HUES64 (cell line): Measurements from ENCODE around the gene IL17A.
"Not testable (repeated sequence)": the region's sequence is repeated elsewhere in the genome, so short reads cannot be mapped to it uniquely, and the experiment has no call there.

Experiments
- H3K27ac ChIP-seq: 2 replicates; pipeline ENCODE4 v1.7.0; 2013; ENCODE audit warnings: low read depth, low read length, inconsistent platforms
- H3K27me3 ChIP-seq: 2 replicates; pipeline ENCODE4 v1.6.1; 2013; ENCODE audit warnings: mild to moderate bottlenecking, low read length; ENCODE audit not compliant: insufficient read depth
- H3K36me3 ChIP-seq: 2 replicates; pipeline ENCODE4 v1.6.1; 2013; ENCODE audit warnings: mild to moderate bottlenecking, low read length; ENCODE audit not compliant: insufficient read depth
- H3K4me1 ChIP-seq: 2 replicates; pipeline ENCODE4 v1.6.1; 2013; ENCODE audit warnings: mild to moderate bottlenecking, low read length, moderate library complexity; ENCODE audit not compliant: insufficient read depth
- H3K4me3 ChIP-seq: 2 replicates; pipeline ENCODE4 v1.5.1; 2013; ENCODE audit warnings: mild to moderate bottlenecking, low read length, moderate library complexity
- H3K9ac ChIP-seq: 2 replicates; pipeline ENCODE4 v1.6.1; 2013; ENCODE audit warnings: mild to moderate bottlenecking, low read depth, low read length
- H3K9me3 ChIP-seq: 2 replicates; pipeline ENCODE4 v1.6.1; 2013; ENCODE audit warnings: low read depth, low read length; ENCODE audit not compliant: insufficient read depth
- WGBS: fragments of 150-250, 120-280 bp; methylation state at CpG from one replicate; pipeline ENCODE4 v1.1.7; 2013; ENCODE audit warnings: missing lambda C conversion rate; 5-methylcytosine and 5-hydroxymethylcytosine counted together

IL17A gene

DNA sequence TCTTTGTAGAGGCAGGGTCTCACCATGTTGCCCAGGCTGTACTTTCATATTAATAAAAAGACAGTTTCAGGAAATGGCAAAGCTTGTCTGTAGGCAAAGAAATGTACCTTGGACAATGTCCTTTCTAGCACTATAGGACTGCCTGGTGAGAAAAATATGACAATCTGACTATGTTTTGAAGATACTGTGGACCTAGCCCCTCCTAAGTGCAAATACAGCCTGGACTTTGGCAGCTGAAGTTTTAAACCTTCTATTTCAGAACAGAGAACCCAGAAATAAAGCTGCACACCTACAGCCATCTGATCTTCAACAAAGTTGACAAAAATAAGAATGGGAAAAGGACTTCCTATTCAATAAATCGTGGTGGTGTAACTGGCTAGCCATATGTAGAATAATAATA is 18.9 kb upstream of the IL17A start:
- Histone ChIP-seq H3K9ac (no peak overlapping the region), H3K27me3 (no peaks in the 10 kb centered on the region), H3K9me3 (no peaks in the 10 kb centered on the region), H3K27ac (no peak overlapping the region), H3K4me3 (no peak overlapping the region), H3K36me3 (no peaks in the 10 kb centered on the region), H3K4me1 (no peaks in the 10 kb centered on the region)
- no CpG with 5 or more reads among the region's 1 CpG for WGBS

DNA sequence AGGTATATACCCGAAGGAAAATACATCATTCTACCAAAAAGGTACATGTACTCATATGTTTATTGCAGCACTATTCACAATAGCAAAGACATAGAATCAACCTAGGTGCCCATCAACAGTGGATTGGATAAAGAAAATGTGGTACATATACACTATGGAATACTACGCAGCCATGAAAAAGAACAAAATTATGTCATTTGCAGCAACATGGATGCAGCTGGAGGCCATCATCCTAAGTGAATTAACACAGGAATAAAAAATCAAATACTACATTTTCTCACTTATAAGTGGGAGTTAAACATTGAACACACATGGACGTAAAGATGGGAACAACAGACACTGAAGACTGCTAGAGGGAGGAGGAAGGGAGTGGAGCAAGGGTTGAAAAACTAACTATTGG is 17.8 kb upstream of the IL17A start:
- not testable (repeated sequence) for H3K4me3 ChIP-seq, H3K9ac ChIP-seq, H3K27ac ChIP-seq, H3K4me1 ChIP-seq, H3K27me3 ChIP-seq, H3K36me3 ChIP-seq, H3K9me3 ChIP-seq
- 33% methylated on average over 3 of the region's 3 CpGs for WGBS

DNA sequence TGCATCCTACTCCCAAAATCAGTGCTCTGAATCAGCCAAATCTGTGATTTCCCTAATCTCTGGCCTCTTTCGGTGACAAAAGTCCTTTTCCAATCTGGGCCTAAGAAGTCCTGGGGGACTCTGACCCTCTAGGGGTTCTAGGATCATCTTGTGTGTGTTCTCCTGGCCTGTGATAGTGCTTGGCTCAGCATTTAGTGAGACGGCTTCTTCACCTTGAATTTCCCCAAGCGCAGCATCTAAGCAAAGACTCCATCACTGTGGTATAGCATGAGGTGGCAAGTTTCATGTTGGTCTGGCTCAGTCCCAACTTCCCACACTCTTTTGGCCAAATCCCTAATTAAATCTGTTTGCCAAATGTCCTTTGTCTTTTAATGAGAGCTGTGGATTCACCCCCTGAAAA is 12.1 kb upstream of the IL17A start:
- no peaks in the 10 kb centered on the region for H3K4me1 ChIP-seq
- H3K4me3 ChIP-seq, result no peak overlapping the region
- 90% methylated on average over 3 of the region's 3 CpGs for WGBS
- H3K9me3 ChIP-seq, result no peaks in the 10 kb centered on the region
- H3K27me3 ChIP-seq, result no peaks in the 10 kb centered on the region
- H3K27ac ChIP-seq, result no peak overlapping the region
- H3K9ac ChIP-seq, result no peak overlapping the region
- H3K36me3 ChIP-seq, result no peaks in the 10 kb centered on the region

DNA sequence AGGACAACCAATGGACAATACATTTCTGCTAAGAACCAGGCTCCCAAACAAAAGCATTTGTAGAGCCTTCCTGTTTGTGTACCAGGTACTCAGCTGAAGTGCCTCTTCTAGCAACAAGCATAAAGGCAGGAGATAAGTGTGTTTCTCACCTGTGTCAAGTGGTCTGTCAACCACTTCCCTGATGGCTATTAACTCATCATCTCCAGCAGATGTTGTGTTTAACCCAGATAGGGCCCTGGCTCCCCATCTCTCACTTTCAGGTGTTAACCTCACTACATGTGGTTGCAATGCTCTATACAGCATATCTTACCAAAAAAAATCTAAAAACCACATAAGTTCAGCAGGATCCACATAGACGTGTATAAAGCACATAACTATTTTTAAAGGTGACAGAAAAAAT is 9.6 kb upstream of the IL17A start:
- H3K27me3 ChIP-seq, result no peaks in the 10 kb centered on the region
- H3K9ac ChIP-seq, result no peak overlapping the region
- no peaks in the 10 kb centered on the region for H3K36me3 ChIP-seq
- H3K9me3 ChIP-seq, result no peaks in the 10 kb centered on the region
- no peak overlapping the region for H3K27ac ChIP-seq
- H3K4me3 ChIP-seq, result no peak overlapping the region
- H3K4me1 ChIP-seq, result no peaks in the 10 kb centered on the region
- 93% methylated on average over 1 of the region's 1 CpG for WGBS

DNA sequence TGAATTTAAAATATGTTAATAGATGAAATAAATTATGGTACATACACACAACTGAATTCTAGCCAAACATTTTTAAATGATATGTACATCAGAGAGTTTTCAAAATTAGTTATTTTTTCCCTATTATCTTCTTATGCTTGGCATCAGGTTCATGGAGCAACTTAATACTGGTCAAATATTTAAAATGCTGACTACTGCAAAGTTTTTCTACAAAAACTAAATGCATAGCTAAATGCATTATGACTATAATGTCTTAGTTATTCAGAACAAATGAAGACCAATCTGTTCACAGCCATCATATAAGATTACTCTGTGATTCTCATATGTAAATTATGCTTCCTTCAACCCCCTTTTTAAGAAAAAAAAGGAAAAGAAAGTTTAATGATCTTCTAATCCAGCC is 8.2 kb upstream of the IL17A start:
- no peaks in the 10 kb centered on the region for H3K27me3 ChIP-seq
- H3K27ac ChIP-seq, result no peak overlapping the region
- no peaks in the 10 kb centered on the region for H3K36me3 ChIP-seq
- no peaks in the 10 kb centered on the region for H3K4me1 ChIP-seq
- no peaks in the 10 kb centered on the region for H3K9me3 ChIP-seq
- H3K4me3 ChIP-seq, result no peak overlapping the region
- no peak overlapping the region for H3K9ac ChIP-seq

DNA sequence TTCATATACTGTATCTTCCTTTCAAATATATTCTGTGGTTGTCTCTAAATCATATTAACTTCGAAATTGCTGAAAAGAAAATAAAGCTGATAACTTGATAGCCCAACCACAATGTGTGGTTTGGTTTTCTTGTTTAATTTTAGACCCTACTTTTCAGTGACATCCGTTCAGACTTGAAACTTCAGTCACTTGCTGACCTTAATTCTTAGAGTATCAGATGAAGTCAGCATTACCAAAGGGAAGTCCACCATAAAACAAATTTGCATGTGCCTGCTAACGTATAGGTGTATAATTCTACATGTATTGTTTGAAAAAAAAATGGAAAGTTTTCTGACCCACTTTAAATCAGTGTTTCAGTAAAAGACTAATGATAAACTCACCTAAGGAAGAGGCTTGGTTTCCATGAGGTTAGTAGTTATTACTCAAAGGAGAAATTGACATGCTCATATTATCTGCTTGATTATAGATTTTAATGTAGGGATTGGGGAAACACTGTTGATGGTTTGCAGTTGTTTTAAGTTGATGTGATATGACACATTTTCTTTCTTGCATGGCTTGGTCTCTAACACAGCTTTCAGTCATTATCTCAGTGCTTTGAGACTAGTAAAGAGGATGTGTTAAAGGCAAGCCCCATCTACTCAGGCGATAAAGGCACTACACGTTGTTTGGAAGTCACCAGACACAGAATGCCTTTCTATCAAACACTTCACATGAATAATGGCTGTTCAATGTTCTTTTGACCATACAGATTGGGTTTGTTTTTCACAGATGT is 5.2 kb upstream of the IL17A start:
- Histone ChIP-seq H3K4me3 (no peak overlapping the region), H3K27me3 (no peaks in the 10 kb centered on the region), H3K36me3 (no peaks in the 10 kb centered on the region), H3K27ac (no peak overlapping the region), H3K9ac (no peak overlapping the region), H3K4me1 (no peaks in the 10 kb centered on the region), H3K9me3 (no peaks in the 10 kb centered on the region)
- WGBS, result 93% methylated on average over 4 of the region's 5 CpGs

DNA sequence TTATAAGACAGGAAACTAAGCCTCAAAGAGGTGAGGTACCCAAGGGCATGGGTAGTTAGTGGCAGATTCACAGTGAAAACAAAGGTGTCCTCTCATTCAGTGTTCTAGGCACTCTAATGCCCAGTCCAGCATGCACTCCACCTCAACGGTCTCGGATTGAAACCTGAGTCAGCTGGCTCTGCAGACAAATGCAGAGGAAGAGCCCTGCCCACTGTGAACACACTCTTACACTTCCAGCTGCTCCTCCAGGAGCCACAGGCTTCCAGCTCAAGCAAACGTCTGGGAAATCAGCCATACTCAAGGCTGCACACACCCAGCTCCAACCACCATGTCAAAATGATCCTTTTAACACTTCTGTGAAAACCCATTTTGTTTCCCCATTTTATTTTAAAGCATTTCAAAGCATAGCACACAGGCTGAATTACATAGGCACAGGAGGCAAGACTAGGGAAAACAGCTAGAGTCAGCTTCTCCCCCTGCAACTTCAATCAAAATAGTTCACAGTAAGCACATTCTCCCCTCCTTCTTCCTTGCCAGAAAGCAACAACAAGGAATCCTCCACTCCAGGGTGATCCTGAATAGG is 3.0 kb upstream of the IL17A start:
- 60% methylated on average over 3 of the region's 3 CpGs for WGBS
- Histone ChIP-seq H3K4me1 (no peaks in the 10 kb centered on the region), H3K9me3 (no peaks in the 10 kb centered on the region), H3K27me3 (no peaks in the 10 kb centered on the region), H3K27ac (no peak overlapping the region), H3K36me3 (no peaks in the 10 kb centered on the region), H3K9ac (no peak overlapping the region), H3K4me3 (no peak overlapping the region)

DNA sequence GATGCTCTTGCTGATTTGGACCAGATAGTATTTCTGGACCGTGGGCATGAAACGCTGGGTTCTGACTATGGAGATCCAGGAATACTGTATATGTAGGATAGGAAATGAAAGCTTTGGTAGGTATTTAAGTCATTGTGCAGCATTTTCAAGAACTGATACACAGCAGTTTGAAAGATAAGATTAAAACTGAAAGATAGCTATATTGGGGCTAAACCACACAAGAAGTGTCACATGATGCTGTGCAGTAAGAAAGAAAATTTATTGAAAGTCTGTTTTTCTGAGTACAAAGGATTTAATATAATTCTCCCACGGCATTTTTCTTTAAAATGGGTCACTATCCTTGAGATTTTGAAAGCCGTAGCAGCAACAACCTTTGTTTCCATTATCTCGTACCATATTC is 305 bp downstream of the IL17A start:
- Histone ChIP-seq H3K27me3 (no peaks in the 10 kb centered on the region), H3K9ac (no peak overlapping the region), H3K9me3 (no peaks in the 10 kb centered on the region), H3K4me1 (peaks cover 4% of the 10 kb centered on the region; the same call in 1 of the 2 replicates), H3K4me3 (no peak overlapping the region), H3K27ac (no peak overlapping the region), H3K36me3 (no peaks in the 10 kb centered on the region)
- WGBS, result 98% methylated on average over 4 of the region's 5 CpGs

DNA sequence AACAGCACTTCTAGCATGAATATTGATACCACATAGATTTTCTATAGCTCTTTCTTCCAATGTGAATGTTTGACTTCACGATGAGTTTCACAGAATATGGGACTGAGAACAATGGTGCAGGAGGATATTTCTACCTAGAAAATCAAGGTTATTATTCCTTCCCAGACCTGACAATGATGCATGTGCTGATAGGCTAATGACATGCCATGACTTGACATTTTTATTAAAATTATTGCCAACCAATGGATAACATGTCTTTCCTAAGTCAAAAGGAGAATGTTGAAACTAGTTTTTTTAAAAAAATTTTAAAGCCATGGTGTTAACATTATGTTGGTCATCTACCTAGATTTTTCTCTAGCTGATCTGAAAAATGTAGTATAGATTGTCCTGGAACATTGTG is 923 bp downstream of the IL17A start:
- no peaks in the 10 kb centered on the region for H3K27me3 ChIP-seq
- no peak overlapping the region for H3K9ac ChIP-seq
- H3K9me3 ChIP-seq, result no peaks in the 10 kb centered on the region
- H3K4me1 ChIP-seq, result peaks cover 4% of the 10 kb centered on the region; the same call in 1 of the 2 replicates
- H3K27ac ChIP-seq, result no peak overlapping the region
- no peaks in the 10 kb centered on the region for H3K36me3 ChIP-seq
- no peak overlapping the region for H3K4me3 ChIP-seq
- 100% methylated on average over 1 of the region's 1 CpG for WGBS

DNA sequence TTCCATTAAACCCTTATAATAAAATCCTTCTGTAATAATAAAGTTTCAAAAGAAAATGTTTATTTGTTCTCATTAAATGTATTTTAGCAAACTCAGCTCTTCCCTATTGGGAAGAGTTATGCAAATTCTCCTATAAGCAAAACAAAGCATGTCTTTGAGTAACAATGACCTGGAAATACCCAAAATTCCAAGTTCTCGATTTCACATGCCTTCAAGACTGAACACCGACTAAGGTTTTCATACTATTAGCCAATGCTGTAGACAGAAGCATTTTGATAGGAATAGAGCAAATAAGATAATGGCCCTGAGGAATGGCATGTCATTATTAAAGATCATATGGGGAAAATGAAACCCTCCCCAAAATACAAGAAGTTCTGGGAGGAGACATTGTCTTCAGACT is 3.8 kb downstream of the IL17A start:
- no peaks in the 10 kb centered on the region for H3K27me3 ChIP-seq
- no peak overlapping the region for H3K4me3 ChIP-seq
- 70% methylated on average over 2 of the region's 2 CpGs for WGBS
- H3K36me3 ChIP-seq, result no peaks in the 10 kb centered on the region
- peaks cover 4% of the 10 kb centered on the region; the same call in 1 of the 2 replicates for H3K4me1 ChIP-seq
- H3K9me3 ChIP-seq, result no peaks in the 10 kb centered on the region
- no peak overlapping the region for H3K9ac ChIP-seq
- H3K27ac ChIP-seq, result peak overlapping the region; percentile 62; the same call in 1 of the 2 replicates

DNA sequence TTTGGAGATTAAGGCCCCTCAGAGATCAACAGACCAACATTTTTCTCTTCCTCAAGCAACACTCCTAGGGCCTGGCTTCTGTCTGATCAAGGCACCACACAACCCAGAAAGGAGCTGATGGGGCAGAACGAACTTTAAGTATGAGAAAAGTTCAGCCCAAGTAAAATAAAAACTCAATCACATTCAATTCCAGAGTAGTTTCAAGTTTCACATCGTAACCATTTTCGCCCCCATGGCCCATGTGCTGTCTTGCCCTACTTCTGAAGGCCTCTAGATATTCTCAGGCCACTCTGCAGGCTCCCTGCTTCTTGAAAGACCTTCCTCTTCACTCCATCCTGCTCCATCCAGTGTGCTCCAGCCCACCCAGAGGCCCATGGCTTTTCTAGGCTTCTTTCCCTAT is 4.2 kb downstream of the IL17A start:
- peak overlapping the region; percentile 62; the same call in 1 of the 2 replicates for H3K27ac ChIP-seq
- no peaks in the 10 kb centered on the region for H3K36me3 ChIP-seq
- H3K9ac ChIP-seq, result no peak overlapping the region
- no peaks in the 10 kb centered on the region for H3K9me3 ChIP-seq
- WGBS, result 92% methylated on average over 3 of the region's 3 CpGs
- peaks cover 4% of the 10 kb centered on the region; the same call in 1 of the 2 replicates for H3K4me1 ChIP-seq
- H3K4me3 ChIP-seq, result no peak overlapping the region
- H3K27me3 ChIP-seq, result no peaks in the 10 kb centered on the region
